ENCODE data around the gene TMEM171. TPM values are rescaled to one million over a fixed set of nuclear protein-coding genes. Genes with fewer than 3 reads are reported as not detected.

TMEM171 gene
- polyA plus RNA-seq, 3 donors, result 0.52 to 2.5 TPM; not detected in 1

GRCh38 chr5:73139485-73139884 lies 19.1 kb downstream of the TMEM171 start:
- H3K27ac ChIP-seq (ENCODE audit: low read depth, low read length), result no peak overlapping the region
- 70 to 75% (median 74%) methylated on average over 3 of the region's 3 CpGs for WGBS, 3 donors

DNA sequence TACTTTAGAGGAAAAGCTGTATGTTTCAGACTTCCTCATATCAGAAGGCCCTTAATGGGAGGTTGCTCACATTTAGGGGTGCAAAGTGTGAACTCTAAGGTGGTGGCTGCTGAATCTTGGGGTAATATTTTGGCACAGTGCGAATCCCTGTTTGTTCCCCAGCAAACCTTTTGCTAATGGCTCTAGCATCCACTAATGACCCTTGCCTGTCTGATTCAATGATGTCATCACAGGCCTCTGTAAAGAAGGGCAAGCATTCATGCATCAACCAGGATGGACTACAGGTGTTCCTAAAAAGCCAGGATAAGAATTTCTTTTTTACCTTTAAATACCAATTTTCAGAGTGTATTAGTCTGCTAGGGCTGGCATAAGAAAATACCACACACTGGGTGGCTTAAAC lies 20.4 kb downstream of the TMEM171 start:
- WGBS, 3 donors, result 96 to 100% (median 98%) methylated on average over 1 of the region's 1 CpG
- H3K27ac ChIP-seq (ENCODE audit: low read depth, low read length), result no peak overlapping the region

- WGBS, 3 donors, result 68 to 83% (median 77%) methylated on average over 8 of the region's 8 CpGs
- H3K27ac ChIP-seq (ENCODE audit: low read depth, low read length), result no peak overlapping the region
These were observed 21.7 kb downstream of the TMEM171 start for GRCh38 chr5:73142035-73142434.

GRCh38 chr5:73143716-73144115 lies 23.3 kb downstream of the TMEM171 start:
- H3K27ac ChIP-seq (ENCODE audit: low read depth, low read length), result no peak overlapping the region
- 77 to 81% (median 78%) methylated on average over 6 of the region's 6 CpGs for WGBS, 3 donors

- 50 to 74% (median 51%) methylated on average over 3 of the region's 3 CpGs for WGBS, 3 donors
- H3K27ac ChIP-seq (ENCODE audit: low read depth, low read length), result no peak overlapping the region
These were observed 29.2 kb downstream of the TMEM171 start for GRCh38 chr5:73149540-73149939.

GRCh38 chr5:73150876-73151275 lies 30.5 kb downstream of the TMEM171 start:
- no peak overlapping the region for H3K27ac ChIP-seq (ENCODE audit: low read depth, low read length)
- 67 to 81% (median 75%) methylated on average over 7 of the region's 7 CpGs for WGBS, 3 donors

DNA sequence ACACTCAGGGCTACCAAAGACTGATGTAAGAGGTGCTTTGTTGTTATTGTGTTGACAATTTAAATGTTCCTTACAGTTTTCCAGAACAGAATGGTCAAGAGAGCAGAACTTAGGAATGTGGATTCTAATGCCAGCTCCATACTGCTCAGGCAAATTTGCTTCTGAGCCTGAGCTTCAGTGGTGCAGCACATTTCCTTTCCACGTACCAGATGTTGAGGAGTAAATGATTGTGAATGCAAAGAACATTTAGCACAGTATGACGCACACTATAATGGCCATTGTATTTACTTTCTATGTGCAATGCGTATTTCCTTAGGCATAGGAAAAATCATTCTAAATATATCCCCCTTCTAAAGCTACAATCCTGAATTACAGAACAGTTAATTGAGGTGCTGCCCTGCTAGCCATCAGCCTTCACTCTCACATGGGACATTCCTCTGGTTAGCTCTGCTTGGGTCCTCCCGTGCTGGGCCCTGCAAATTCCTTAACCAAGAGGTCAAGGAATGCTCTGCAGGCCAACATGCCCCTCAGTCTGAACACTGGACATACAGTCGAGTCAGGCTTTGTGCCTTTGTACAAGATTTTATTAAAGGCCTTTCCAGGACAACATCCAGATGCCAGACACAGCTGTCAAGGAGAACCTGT lies 31.5 kb downstream of the TMEM171 start:
- 64 to 85% (median 67%) methylated on average over 5 of the region's 5 CpGs for WGBS, 3 donors
- H3K27ac ChIP-seq (ENCODE audit: low read depth, low read length), result no peak overlapping the region

DNA sequence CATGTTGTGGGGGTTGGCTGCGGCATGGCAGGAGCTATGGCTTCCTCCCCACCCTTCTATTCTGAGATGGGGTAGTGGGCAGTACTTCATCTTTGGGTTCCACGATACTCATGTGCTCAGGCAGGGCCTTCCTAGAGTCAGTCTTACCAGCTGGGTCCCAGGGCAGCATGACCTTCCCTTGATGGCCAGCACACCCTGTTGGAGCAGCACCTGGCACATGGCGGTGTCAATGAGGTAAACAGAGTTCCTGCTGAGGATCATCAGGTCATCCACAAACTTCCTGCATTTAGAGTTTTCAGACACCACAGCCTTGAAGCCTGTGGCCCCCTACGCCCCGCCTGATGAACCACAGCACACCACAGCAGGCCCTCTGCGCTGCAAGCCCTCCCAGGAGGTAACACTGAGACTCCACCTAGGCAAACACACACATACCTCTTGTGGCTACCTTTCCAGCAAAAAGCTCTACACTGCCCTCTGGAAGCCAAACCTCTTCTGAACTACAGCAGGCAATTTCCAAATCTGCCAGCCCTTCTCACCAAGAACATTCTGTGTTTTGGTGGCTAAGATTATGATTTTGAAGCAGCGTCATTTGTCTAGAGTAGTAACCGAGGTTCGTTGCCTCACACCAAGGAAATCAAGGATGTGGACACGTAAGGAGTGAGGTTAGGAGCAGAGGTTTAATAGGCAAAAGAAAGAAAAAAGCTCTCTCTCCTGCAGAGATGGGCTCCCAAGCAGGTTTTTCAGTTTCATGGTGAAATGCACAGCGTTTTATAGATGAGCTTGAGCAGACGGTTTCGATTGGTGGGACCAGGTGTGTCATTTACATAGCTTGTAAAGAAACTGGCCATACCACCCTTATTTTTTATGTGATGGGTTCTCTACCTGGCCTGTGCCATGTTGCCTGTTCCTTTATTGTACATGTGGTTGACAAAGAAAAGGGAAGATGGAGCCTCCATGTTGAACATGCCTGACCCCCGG lies 32.3 kb downstream of the TMEM171 start:
- no peak overlapping the region for H3K27ac ChIP-seq (ENCODE audit: low read depth, low read length)
- 80 to 90% (median 82%) methylated on average over 14 of the region's 14 CpGs for WGBS, 3 donors

GRCh38 chr5:73153513-73153912 lies 33.1 kb downstream of the TMEM171 start:
- 60 to 74% (median 74%) methylated on average over 7 of the region's 7 CpGs for WGBS, 3 donors
- no peak overlapping the region for H3K27ac ChIP-seq (ENCODE audit: low read depth, low read length)

DNA sequence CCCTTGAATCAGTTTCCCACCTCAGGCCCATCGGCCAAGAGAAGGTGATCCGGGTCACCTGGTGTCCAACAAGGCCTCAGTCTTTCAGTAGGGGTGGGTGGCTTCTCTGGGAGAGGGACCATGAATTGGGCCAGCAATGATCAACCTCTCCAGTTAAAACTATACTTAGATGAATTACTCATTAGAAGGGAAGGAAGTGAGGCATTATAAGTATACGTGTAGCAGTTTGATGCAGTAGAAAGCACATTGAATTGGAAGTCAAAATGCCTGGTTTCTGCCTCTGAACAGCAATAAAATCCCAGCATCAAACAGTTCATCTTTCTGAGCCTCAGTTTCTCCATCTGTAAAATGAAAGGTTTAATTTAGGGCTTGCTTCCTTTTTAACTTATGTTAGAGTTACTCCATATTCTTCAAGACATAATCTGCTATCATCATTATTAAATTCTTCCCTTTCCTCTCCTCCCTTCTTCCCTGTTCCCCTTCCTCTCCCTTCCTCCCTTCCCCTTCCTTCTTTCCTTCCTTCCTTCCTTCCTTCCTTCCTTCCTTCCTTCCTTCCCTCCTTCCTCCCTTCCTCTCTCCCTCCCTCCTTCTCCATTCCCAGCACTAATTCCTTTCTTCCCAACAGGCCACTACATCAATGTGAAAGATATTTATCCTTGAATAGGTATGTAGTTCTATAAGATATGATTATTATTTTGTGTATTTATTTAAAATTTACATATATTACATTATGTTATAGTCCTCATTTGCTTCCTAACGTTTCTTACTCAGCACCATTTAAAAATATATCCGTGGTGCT lies 34.0 kb downstream of the TMEM171 start:
- no peak overlapping the region for H3K27ac ChIP-seq (ENCODE audit: low read depth, low read length)
- WGBS, 3 donors, result 74 to 86% (median 77%) methylated on average over 5 of the region's 5 CpGs

GRCh38 chr5:73155271-73156222 lies 35.2 kb downstream of the TMEM171 start:
- H3K27ac ChIP-seq (ENCODE audit: low read depth, low read length), result no peak overlapping the region
- WGBS, 3 donors, result 79 to 83% (median 82%) methylated on average over 18 of the region's 18 CpGs

GRCh38 chr5:73157414-73158303 lies 37.3 kb downstream of the TMEM171 start:
- H3K27ac ChIP-seq (ENCODE audit: low read depth, low read length), result no peak overlapping the region
- 76 to 86% (median 79%) methylated on average over 6 of the region's 6 CpGs for WGBS, 3 donors

- WGBS, 3 donors, result 89 to 96% (median 93%) methylated on average over 4 of the region's 4 CpGs
- H3K27ac ChIP-seq (ENCODE audit: low read depth, low read length), result no peak overlapping the region
These were observed 37.9 kb downstream of the TMEM171 start for GRCh38 chr5:73158313-73158712.

GRCh38 chr5:73160239-73160671 lies 39.9 kb downstream of the TMEM171 start:
- 40 to 68% (median 58%) methylated on average over 4 of the region's 4 CpGs for WGBS, 3 donors
- H3K27ac ChIP-seq (ENCODE audit: low read depth, low read length), result no peak overlapping the region

DNA sequence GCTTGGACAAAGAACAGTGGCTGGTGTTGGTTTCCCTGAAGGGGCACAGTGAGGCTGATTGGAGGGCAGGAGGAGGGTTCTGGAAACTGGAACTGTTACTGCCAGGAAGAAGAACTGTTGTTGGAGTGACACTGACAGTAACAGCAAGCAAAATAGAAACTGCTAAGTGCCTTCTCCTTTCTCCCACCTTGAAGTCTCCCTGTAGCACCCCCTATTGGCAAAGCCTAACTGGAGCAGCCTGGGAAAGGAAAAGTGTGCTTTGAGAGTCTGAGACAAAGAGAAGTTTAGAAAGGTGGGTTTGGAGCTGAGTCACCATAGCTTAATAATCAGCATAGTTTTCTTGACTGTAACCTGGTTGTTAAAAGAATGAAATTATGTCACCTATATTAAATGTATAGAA lies 50.1 kb downstream of the TMEM171 start:
- H3K27ac ChIP-seq (ENCODE audit: low read depth, low read length), result no peak overlapping the region

DNA sequence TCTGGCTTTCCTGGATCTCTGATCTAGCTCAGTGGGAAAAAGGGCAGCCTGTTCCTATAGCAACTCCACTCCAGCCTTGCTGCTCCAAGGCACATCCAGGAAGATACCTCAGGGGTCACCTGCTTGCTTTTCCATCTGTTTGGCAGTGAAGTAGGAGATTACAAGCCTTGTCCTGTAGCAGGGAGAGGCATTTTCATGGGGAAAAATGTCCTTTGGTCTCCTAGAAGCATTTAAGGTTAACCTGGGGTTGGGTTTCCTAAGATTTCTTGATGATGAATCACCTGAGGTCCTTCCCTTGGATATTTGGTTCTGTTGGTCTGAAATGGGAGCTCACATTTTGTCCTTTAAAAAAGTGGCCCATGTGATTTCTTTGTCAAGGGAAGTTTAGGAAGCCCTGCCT lies 51.1 kb downstream of the TMEM171 start:
- H3K27ac ChIP-seq (ENCODE audit: low read depth, low read length), result no peak overlapping the region

- 94 to 96% (median 96%) methylated on average over 5 of the region's 5 CpGs for WGBS, 3 donors
- no peak within 1 kb of the TSS for H3K27ac ChIP-seq (ENCODE audit: low read depth, low read length)
These were observed 52.6 kb downstream of the TMEM171 start, which contains the start of gene TMEM174 for GRCh38 chr5:73172951-73173350. Gene TMEM174, plus strand, starts transcription at chr5:73173193. Its CDS starts 51 bp downstream, at chr5:73173244.

All from adipose tissue (tissue), 3 donors.